Choroid plexus epithelial cell (primary cell): ENCODE measurements around the gene KREMEN1.
"Not testable (repeated sequence)": the region's sequence is repeated elsewhere in the genome, so short reads cannot be mapped to it uniquely, and the experiment has no call there.

ENCODE experiments used
- DNase-seq: peaks from one replicate; pipeline ENCODE4 v3.0.0-alpha.2; 2010; ENCODE audit warnings: low read depth
- H3K4me3 ChIP-seq: 2 replicates; pipeline ENCODE4 v1.5.1; 2011; ENCODE audit warnings: low read depth, mild to moderate bottlenecking, control low read depth, low read length, moderate library complexity
- CTCF ChIP-seq: conservative IDR thresholded peaks from 2 replicates; pipeline ENCODE4 v1.5.1; 2011; ENCODE audit warnings: low read depth, mild to moderate bottlenecking, control low read depth, inconsistent platforms, low read length, moderate library complexity

The KREMEN1 gene

GRCh38 chr22:29079218-29079901 lies 6.5 kb downstream of the KREMEN1 start:
- TF ChIP-seq CTCF: no peak
- DNase-seq: no peak
- no peak overlapping the region for H3K4me3 ChIP-seq

GRCh38 chr22:29080106-29080975 lies 7.5 kb downstream of the KREMEN1 start:
- TF ChIP-seq CTCF: no peak
- no peak for DNase-seq
- no peak overlapping the region for H3K4me3 ChIP-seq

- no peak overlapping the region for H3K4me3 ChIP-seq
- no peak for DNase-seq
- no peak for TF ChIP-seq CTCF
These were observed 8.8 kb downstream of the KREMEN1 start for GRCh38 chr22:29081517-29082236.

- no peak for TF ChIP-seq CTCF
- no peak for DNase-seq
- H3K4me3 ChIP-seq: no peak overlapping the region
These were observed 10.2 kb downstream of the KREMEN1 start for GRCh38 chr22:29082826-29083545.

GRCh38 chr22:29083576-29083932 lies 10.7 kb downstream of the KREMEN1 start:
- not testable (repeated sequence) for DNase-seq, H3K4me3 ChIP-seq

GRCh38 chr22:29083933-29084591 lies 11.2 kb downstream of the KREMEN1 start:
- no peak for DNase-seq
- H3K4me3 ChIP-seq: no peak overlapping the region
- TF ChIP-seq CTCF: no peak

- TF ChIP-seq CTCF: no peak
- no peak for DNase-seq
- no peak overlapping the region for H3K4me3 ChIP-seq
These were observed 14.2 kb downstream of the KREMEN1 start for GRCh38 chr22:29087012-29087411.
